GM12875 (cell line): ENCODE results near the gene SSR1.
"Not testable (repeated sequence)": the region's sequence is repeated elsewhere in the genome, so short reads cannot be mapped to it uniquely, and the experiment has no call there.

Experiments used
- H3K4me3 ChIP-seq: one replicate; pipeline ENCODE4 v1.5.1; 2011; ENCODE audit warnings: low read depth, low read length, control low read depth
- CTCF ChIP-seq: IDR thresholded peaks from 2 replicates; pipeline ENCODE4 v1.5.1; 2011; ENCODE audit warnings: low read depth, mild to moderate bottlenecking, control low read depth, inconsistent platforms, low read length, moderate library complexity, borderline replicate concordance; ENCODE audit not compliant: insufficient read depth

The SSR1 gene

GRCh38 chr6:7264686-7265384 is 48.2 kb downstream of the SSR1 start:
- TF ChIP-seq CTCF, result no peak
- no peak overlapping the region for H3K4me3 ChIP-seq

DNA sequence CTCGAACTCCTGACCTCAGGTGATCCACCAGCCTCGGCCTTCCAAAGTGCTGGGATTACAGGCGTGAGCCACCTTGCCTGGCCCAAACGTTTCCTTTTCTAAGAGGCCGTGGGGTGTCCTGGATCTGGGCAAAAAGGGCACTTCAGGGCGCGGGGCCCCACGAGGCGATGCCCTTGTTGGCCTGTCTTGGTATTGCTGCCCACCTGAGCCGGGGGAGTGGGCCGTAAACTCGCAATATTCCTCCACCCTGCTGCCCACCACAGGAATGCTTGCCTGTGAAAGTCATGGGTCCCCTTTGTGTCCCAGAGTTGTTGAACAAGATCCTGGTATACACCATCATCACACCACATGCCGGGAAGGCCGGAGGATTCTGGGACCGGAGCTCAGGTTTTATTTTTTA is 49.0 kb downstream of the SSR1 start:
- no peak for TF ChIP-seq CTCF
- H3K4me3 ChIP-seq, result no peak overlapping the region

DNA sequence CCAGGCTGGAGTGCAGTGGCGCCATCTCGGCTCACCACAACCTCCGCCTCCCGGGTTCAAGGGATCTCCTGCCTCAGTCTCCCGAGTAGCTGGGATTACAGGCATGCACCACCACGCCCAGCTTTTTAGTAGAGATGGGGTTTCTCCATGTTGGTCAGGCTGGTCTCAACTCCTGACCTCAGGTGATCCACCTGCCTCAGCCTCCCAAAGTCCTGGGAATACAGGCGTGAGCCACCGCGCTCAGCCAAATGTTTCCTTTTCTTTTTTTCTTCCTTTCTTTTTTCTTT is 49.5 kb downstream of the SSR1 start:
- H3K4me3 ChIP-seq, result not testable (repeated sequence)

DNA sequence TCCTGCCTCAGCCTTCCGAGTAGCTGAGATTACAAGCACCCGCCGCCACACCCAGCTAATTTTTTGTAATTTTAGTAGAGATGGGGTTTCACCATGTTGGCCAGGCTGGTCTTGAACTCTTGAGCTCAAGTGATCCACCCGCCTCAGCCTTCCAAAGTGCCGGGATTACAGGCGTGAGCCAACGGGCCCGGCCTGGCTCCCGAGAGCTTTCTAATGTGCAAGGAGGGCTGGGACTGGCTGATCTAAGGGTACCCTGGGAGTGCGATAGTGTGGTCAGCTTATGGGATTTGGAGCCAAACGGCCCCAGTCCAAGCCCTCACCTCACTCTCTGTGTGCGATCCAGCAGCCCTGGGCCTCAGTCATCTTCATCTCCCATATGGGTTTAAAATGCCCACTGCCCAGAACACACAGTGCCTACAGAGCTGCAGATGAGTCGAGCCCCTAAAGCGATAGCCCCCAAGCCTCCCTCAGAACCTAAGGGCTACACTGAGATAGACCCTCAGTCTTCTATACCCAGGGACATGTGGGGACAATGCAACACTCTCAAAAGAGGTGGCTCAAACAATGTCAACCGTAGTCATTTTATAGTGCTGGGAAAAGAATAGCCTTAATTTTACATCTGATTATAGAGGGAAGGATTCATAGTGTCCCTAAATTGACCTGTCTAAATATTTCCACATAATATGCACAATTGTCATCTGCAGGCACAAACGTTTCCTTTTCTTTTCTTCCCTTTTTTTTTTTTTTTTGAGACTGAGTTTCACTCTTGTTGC is 50.1 kb downstream of the SSR1 start:
- no peak for TF ChIP-seq CTCF
- no peak overlapping the region for H3K4me3 ChIP-seq

GRCh38 chr6:7261852-7262461 is 51.0 kb downstream of the SSR1 start:
- H3K4me3 ChIP-seq, result no peak overlapping the region
- no peak for TF ChIP-seq CTCF

GRCh38 chr6:7261032-7261841 is 51.8 kb downstream of the SSR1 start:
- peak overlapping the region; percentile 30 for H3K4me3 ChIP-seq
- no peak for TF ChIP-seq CTCF

DNA sequence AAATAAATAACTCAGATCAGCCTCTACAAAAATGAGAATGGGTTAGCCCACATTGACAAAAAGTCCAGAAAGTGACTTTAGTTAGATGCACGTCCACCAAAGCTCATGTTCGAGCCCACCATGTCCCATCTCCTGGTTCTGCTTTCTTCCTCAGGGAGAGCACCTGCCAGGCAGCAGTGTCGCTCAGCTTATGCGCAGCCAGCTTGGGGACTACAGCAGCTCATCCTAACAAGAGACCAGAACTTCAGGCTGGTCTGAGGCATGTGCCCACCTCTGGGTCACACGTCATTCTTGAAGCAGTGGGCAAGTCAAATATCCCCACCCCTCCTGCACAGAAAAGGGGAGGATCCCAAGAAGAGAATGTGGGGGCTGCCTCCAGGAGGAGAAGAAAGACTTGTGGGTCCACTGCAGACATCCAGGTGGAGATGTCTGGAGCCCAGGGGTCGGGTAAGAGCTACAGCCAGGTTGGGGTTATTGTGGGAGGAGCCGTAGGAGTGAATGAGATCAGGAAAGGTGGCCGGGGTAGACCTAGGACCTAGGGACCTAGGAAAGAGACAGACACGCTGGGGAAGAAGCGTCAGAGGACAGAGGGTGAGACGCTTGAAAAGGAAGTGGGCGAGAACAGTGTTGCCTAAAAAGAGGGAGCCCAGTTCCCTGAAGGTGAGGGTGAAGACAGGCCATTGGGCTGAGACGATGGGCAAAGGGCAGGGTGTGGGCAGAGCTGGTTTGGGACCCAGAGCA is 52.5 kb downstream of the SSR1 start:
- TF ChIP-seq CTCF, result no peak
- peak overlapping the region; percentile 30 for H3K4me3 ChIP-seq
